ENCODE measurements around the gene SFSWAP.
A peak's percentile ranks its signal among the peaks of the same experiment; 100 is the strongest.

The SFSWAP gene

GRCh38 chr12:131671276-131671675, 39.6 kb upstream of the SFSWAP start:
- Histone ChIP-seq H3K27me3 (ENCODE audit: insufficient read depth, poor library complexity, severe bottlenecking) (no peaks in the 10 kb centered on the region), H3K4me3 (replicated peaks; ENCODE audit: insufficient read depth, low read length) (no peak overlapping the region), H3K27ac (replicated peaks) (no peak overlapping the region)
- TF ChIP-seq CTCF (IDR thresholded peaks at IDR 0.05; ENCODE audit: insufficient read depth, low read length) = no peak
- no peak for TF ChIP-seq POLR2AphosphoS5 (IDR thresholded peaks at IDR 0.05; ENCODE audit: low read depth)
- DNase-seq (ENCODE audit: low read depth in 1 of 2, low spot score in 1 of 2) = no peak

GRCh38 chr12:131671871-131672270, 39.0 kb upstream of the SFSWAP start:
- TF ChIP-seq CTCF (IDR thresholded peaks at IDR 0.05; ENCODE audit: insufficient read depth, low read length) (no peak), REST (IDR thresholded peaks at IDR 0.05; ENCODE audit: insufficient replicate concordance, low read depth) (no peak), POLR2AphosphoS5 (IDR thresholded peaks at IDR 0.05; ENCODE audit: low read depth) (no peak)
- H3K27me3 ChIP-seq (ENCODE audit: insufficient read depth, poor library complexity, severe bottlenecking) = no peaks in the 10 kb centered on the region
- H3K27ac ChIP-seq (replicated peaks) = no peak overlapping the region
- H3K4me3 ChIP-seq (replicated peaks; ENCODE audit: insufficient read depth, low read length) = no peak overlapping the region
- no peak for DNase-seq (ENCODE audit: low read depth in 1 of 2, low spot score in 1 of 2)

- no peak for TF ChIP-seq GABPA (IDR thresholded peaks at IDR 0.05; ENCODE audit: low read depth)
- Histone ChIP-seq H3K27ac (replicated peaks) (no peak overlapping the region), H3K4me3 (replicated peaks; ENCODE audit: insufficient read depth, low read length) (no peak overlapping the region), H3K27me3 (ENCODE audit: insufficient read depth, poor library complexity, severe bottlenecking) (no peaks in the 10 kb centered on the region)
- DNase-seq (ENCODE audit: low read depth in 1 of 2, low spot score in 1 of 2) = no peak
These were observed 38.5 kb upstream of the SFSWAP start for GRCh38 chr12:131672311-131672940.

GRCh38 chr12:131672941-131673887, 37.7 kb upstream of the SFSWAP start:
- no peak overlapping the region for H3K27ac ChIP-seq (replicated peaks)
- TF ChIP-seq REST (IDR thresholded peaks at IDR 0.05; ENCODE audit: insufficient replicate concordance, low read depth) (no peak), SPI1 (IDR thresholded peaks at IDR 0.05; ENCODE audit: borderline replicate concordance, low read depth) (peak; percentile 88), POLR2AphosphoS5 (IDR thresholded peaks at IDR 0.05; ENCODE audit: low read depth) (no peak), CTCF (IDR thresholded peaks at IDR 0.05; ENCODE audit: insufficient read depth, low read length) (no peak)
- no peaks in the 10 kb centered on the region for H3K27me3 ChIP-seq (ENCODE audit: insufficient read depth, poor library complexity, severe bottlenecking)
- no peak overlapping the region for H3K4me3 ChIP-seq (replicated peaks; ENCODE audit: insufficient read depth, low read length)
- no peak for DNase-seq (ENCODE audit: low read depth in 1 of 2, low spot score in 1 of 2)

Measured in HL-60 (cell line).